Measurements from ENCODE around the gene ZDHHC16. TPM values are rescaled to one million over a fixed set of nuclear protein-coding genes. Genes with fewer than 3 reads are reported as not detected.

Gene ZDHHC16
- total RNA-seq, 4 donors from 2014 or later = 23.9 to 37.2 (median 28.3) TPM

DNA sequence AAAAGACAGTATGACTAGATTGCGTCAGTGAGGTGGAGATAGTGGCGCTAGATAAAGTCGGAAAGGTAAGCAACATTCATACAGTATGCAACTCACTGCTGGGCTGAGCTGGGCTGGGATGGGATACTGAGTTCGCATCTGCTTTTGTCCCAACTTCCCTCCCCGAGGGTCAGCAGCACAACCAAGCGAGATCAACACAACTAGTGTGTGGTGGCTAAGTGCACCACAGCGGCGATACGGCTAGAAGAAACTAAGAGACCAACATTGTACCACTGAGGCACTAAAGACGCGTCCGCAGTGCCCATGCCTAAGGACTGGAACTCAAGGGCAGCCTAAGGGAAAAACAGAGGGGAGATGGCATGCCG is 636 bp upstream of the ZDHHC16 start:
- Histone ChIP-seq H3K4me1 (peaks cover 28 to 49% (median 41%) of the 10 kb centered on the region in 4 donors), H3K36me3 (peaks cover 6 to 29% (median 18%) of the 10 kb centered on the region in 4 donors), H3K27ac (replicated peaks in 1 of 4) (peak overlapping the region; percentile 74 to 85 (median 80)), H3K9me3 (no peaks in the 10 kb centered on the region), H3K27me3 (no peaks in the 10 kb centered on the region), H3K4me3 (peak overlapping the region; percentile 77 to 92 (median 90))
- WGBS = 2% methylated on average over 11 of the region's 13 CpGs
- TF ChIP-seq POLR2A (IDR thresholded peaks at IDR 0.05; ENCODE audit: low read depth) (no peak), POLR2AphosphoS5 (IDR thresholded peaks at IDR 0.05) (no peak), EP300 (IDR thresholded peaks at IDR 0.05) (no peak)
- TF ChIP-seq, protein P1, sequence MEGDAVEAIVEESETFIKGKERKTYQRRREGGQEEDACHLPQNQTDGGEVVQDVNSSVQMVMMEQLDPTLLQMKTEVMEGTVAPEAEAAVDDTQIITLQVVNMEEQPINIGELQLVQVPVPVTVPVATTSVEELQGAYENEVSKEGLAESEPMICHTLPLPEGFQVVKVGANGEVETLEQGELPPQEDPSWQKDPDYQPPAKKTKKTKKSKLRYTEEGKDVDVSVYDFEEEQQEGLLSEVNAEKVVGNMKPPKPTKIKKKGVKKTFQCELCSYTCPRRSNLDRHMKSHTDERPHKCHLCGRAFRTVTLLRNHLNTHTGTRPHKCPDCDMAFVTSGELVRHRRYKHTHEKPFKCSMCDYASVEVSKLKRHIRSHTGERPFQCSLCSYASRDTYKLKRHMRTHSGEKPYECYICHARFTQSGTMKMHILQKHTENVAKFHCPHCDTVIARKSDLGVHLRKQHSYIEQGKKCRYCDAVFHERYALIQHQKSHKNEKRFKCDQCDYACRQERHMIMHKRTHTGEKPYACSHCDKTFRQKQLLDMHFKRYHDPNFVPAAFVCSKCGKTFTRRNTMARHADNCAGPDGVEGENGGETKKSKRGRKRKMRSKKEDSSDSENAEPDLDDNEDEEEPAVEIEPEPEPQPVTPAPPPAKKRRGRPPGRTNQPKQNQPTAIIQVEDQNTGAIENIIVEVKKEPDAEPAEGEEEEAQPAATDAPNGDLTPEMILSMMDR (IDR thresholded peaks at IDR 0.05) = no peak
- no peak for DNase-seq (ENCODE audit: extremely low spot score)
- intact Hi-C loops (cut with DNase I) = no loop called here

GRCh38 chr10:97450828-97451227 is 4.9 kb downstream of the ZDHHC16 start:
- peaks cover 33 to 75% (median 55%) of the 10 kb centered on the region in 4 donors for H3K4me1 ChIP-seq

GRCh38 chr10:97451605-97452004 is 5.6 kb downstream of the ZDHHC16 start:
- peaks cover 32 to 72% (median 51%) of the 10 kb centered on the region in 4 donors for H3K4me1 ChIP-seq
- intact Hi-C loops (cut with DNase I) = no loop called here
- H3K36me3 ChIP-seq = peaks cover 11 to 54% (median 40%) of the 10 kb centered on the region in 4 donors

More at GRCh38 chr10:97450828-97451227, 4.9 kb downstream of the ZDHHC16 start:
- Histone ChIP-seq H3K27me3 (no peaks in the 10 kb centered on the region), H3K9me3 (no peaks in the 10 kb centered on the region), H3K4me3 (no peak overlapping the region), H3K27ac (replicated peaks in 1 of 4) (no peak overlapping the region), H3K36me3 (peaks cover 3 to 47% (median 32%) of the 10 kb centered on the region in 4 donors)
- DNase-seq (ENCODE audit: extremely low spot score) = no peak
- intact Hi-C loops (cut with DNase I) = no loop called here
- peak in 1 of 2 donors; percentile 4 for TF ChIP-seq POLR2AphosphoS5 (IDR thresholded peaks at IDR 0.05)
- TF ChIP-seq EP300 (IDR thresholded peaks at IDR 0.05) = no peak
- 17% methylated on average over 1 of the region's 2 CpGs for WGBS

GRCh38 chr10:97452352-97452751 is 6.4 kb downstream of the ZDHHC16 start:
- Histone ChIP-seq H3K27ac (replicated peaks in 1 of 4) (no peak overlapping the region), H3K9me3 (no peaks in the 10 kb centered on the region), H3K36me3 (peaks cover 19 to 62% (median 47%) of the 10 kb centered on the region in 4 donors), H3K4me1 (peaks cover 24 to 64% (median 43%) of the 10 kb centered on the region in 4 donors), H3K4me3 (no peak overlapping the region), H3K27me3 (no peaks in the 10 kb centered on the region)
- intact Hi-C loops (cut with DNase I) = no loop called here
- 93% methylated on average over 6 of the region's 6 CpGs for WGBS
- TF ChIP-seq EP300 (IDR thresholded peaks at IDR 0.05) (no peak), POLR2A (IDR thresholded peaks at IDR 0.05; ENCODE audit: low read depth) (no peak), POLR2AphosphoS5 (IDR thresholded peaks at IDR 0.05) (no peak)
- TF ChIP-seq, protein P1 (IDR thresholded peaks at IDR 0.05) = no peak
- no peak for DNase-seq (ENCODE audit: extremely low spot score)

More at GRCh38 chr10:97451605-97452004, 5.6 kb downstream of the ZDHHC16 start:
- 96% methylated on average over 10 of the region's 17 CpGs for WGBS
- Histone ChIP-seq H3K9me3 (no peaks in the 10 kb centered on the region), H3K4me3 (no peak overlapping the region), H3K27me3 (no peaks in the 10 kb centered on the region), H3K27ac (replicated peaks in 1 of 4) (no peak overlapping the region)
- TF ChIP-seq POLR2AphosphoS5 (IDR thresholded peaks at IDR 0.05) = no peak
- no peak for TF ChIP-seq EP300 (IDR thresholded peaks at IDR 0.05)
- TF ChIP-seq, protein P1 (IDR thresholded peaks at IDR 0.05) = no peak
- TF ChIP-seq POLR2A (IDR thresholded peaks at IDR 0.05; ENCODE audit: low read depth) = no peak
- no peak for DNase-seq (ENCODE audit: extremely low spot score)

- 72% methylated on average over 3 of the region's 3 CpGs for WGBS
- H3K4me3 ChIP-seq = no peak overlapping the region
- H3K27ac ChIP-seq (replicated peaks in 1 of 4) = peak overlapping the region in 1 of 4 donors; percentile 23
- TF ChIP-seq EP300 (IDR thresholded peaks at IDR 0.05) (no peak), POLR2A (IDR thresholded peaks at IDR 0.05; ENCODE audit: low read depth) (no peak), POLR2AphosphoS5 (IDR thresholded peaks at IDR 0.05) (no peak)
- TF ChIP-seq, protein P1 (IDR thresholded peaks at IDR 0.05) = no peak
- no peak for DNase-seq (ENCODE audit: extremely low spot score)
- peaks cover 25 to 83% (median 68%) of the 10 kb centered on the region in 4 donors for H3K36me3 ChIP-seq
- intact Hi-C loops (cut with DNase I) = no loop called here
- H3K4me1 ChIP-seq = peaks cover 14 to 43% (median 28%) of the 10 kb centered on the region in 4 donors
- H3K27me3 ChIP-seq = no peaks in the 10 kb centered on the region
- H3K9me3 ChIP-seq = no peaks in the 10 kb centered on the region
These were observed 8.5 kb downstream of the ZDHHC16 start for GRCh38 chr10:97454330-97455036.

Data from esophagus muscularis mucosa (tissue), 4 donors.